GM12892 (cell line): Measurements from ENCODE around the gene BTNL3.

ENCODE experiments used
- POLR2A ChIP-seq: IDR thresholded peaks from 2 replicates; pipeline ENCODE4 v1.6.1; 2011; ENCODE audit warnings: low read depth, low read length, control low read depth
- POLR2AphosphoS5 ChIP-seq: IDR thresholded peaks from 2 replicates; pipeline ENCODE4 v1.6.1; 2011; ENCODE audit warnings: low read depth, low read length, control low read depth
- TAF1 ChIP-seq: IDR thresholded peaks from 2 replicates; pipeline ENCODE4 v1.6.1; 2011; ENCODE audit warnings: low read depth, mild to moderate bottlenecking, control low read depth, low read length, borderline replicate concordance

- TF ChIP-seq POLR2A = no peak
- no peak for TF ChIP-seq POLR2AphosphoS5
- TF ChIP-seq TAF1 = no peak
These were observed 50.8 kb downstream of the BTNL3 start for GRCh38 chr5:181039471-181039870.
